LNCaP clone FGC (cell line): ENCODE results near the gene NFKBIB.
"Not testable (repeated sequence)": the region's sequence is repeated elsewhere in the genome, so short reads cannot be mapped to it uniquely, and the experiment has no call there.

Experiments used
- DNase-seq: peaks from one replicate; pipeline ENCODE4 v3.0.0-alpha.2; 2011; ENCODE audit warnings: low read depth
- H3K4me3 ChIP-seq: 2 replicates; pipeline ENCODE4 v1.5.1; 2011; ENCODE audit warnings: mild to moderate bottlenecking, low read depth, low read length, control low read depth
- CTCF ChIP-seq: IDR thresholded peaks from 2 replicates; pipeline ENCODE4 v1.5.1; 2012; ENCODE audit warnings: mild to moderate bottlenecking; ENCODE audit not compliant: control insufficient read depth, insufficient read depth; ENCODE audit errors: extremely low read depth

NFKBIB gene

DNA sequence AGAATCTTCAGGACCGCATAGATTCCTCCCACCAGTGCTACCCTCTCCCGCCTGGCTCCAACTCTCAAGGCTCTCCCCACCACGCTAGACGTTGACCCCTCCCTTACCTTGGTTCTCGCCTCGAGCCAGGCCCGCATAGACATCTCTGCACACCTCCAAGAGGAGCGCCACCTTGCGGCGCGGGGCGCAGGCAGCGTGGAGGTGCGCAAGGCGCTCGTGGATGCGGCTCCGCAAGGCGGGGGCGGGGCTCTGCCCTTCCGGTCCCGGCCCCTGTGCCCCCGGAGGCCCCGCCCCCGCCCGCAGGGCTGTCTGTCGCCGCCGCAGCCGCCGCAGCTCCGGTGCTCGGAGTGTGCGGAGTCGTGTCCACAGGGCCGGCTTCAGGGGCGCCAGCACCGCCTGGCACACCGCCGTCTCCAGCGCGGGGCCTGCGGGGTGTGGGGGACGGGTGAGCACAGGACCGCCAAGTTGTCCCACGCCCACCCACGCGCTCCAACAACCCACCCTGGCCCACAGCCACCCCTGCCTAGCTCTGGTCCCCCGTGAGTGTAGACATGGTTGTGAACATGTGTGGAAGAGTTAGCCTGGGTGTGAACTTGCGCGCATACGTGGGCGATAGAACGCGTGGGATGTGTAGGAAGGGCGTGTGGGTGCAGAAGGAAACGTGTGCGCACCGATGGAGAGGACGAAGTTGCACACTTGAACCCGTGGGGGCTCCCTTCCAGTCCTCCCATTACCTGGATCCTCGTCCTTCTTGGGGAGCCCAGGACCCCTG is 29.7 kb upstream of the NFKBIB start:
- H3K4me3 ChIP-seq = no peak overlapping the region
- DNase-seq = no peak
- TF ChIP-seq CTCF = no peak

DNA sequence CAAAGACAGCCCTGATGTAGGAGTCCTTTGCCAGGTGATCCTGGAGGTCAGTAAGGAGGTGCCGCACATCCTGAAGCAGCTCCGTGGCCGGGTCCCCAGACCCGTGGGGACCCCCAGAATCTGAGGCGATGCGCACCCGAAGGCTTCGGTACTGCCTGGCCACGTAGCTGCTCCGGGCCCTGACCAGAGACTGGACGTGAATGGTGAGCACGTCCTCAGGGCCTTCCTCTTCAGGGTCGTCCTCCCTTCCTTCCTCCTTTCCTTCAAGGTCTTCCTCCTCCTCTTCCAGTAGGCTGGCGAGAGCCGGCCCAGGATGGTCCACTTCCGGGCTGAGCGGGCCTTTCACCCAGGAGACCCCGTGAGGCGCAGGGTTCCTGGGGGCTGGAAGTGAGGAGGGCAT is 29.2 kb upstream of the NFKBIB start:
- H3K4me3 ChIP-seq = no peak overlapping the region
- DNase-seq = no peak
- no peak for TF ChIP-seq CTCF

- not testable (repeated sequence) for DNase-seq, H3K4me3 ChIP-seq
Observed at GRCh38 chr19:38873400-38873799, 26.4 kb upstream of the NFKBIB start.

DNA sequence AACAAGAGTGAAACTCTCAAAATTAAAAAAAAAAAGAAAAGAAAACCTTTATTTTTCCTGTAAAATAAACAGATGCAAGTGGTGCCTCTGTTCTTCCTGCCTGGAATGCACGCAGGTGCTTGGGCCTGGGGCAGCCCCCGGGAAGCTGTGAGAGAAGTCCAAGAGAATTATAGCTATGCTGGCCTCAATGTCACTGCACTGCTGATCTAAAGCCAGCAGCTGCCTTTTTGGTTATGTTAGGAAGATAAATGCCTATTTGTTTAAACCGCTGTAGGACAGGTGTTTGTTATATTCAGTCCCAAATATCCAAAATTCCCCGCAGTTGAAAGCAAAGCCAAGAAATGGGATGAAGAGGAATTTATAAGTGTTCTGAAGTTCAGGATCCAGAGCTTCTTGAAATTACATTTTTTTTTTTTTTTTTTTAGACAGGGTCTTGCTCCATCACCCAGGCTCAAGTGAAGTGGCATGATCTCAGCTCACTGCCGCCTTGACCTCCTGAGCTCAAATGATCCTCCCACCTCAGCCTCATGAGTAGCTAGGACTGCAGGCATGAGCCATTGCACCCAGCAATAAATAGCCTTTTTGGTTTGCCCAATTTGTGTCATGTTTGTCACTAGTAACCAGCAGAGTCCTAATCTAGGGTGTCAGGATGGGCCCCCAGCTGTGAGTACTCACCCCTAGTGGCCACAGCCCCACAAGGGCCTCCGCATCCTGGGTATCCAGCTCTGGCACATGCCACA is 23.9 kb upstream of the NFKBIB start:
- no peak for TF ChIP-seq CTCF
- DNase-seq = no peak
- H3K4me3 ChIP-seq = no peak overlapping the region

DNA sequence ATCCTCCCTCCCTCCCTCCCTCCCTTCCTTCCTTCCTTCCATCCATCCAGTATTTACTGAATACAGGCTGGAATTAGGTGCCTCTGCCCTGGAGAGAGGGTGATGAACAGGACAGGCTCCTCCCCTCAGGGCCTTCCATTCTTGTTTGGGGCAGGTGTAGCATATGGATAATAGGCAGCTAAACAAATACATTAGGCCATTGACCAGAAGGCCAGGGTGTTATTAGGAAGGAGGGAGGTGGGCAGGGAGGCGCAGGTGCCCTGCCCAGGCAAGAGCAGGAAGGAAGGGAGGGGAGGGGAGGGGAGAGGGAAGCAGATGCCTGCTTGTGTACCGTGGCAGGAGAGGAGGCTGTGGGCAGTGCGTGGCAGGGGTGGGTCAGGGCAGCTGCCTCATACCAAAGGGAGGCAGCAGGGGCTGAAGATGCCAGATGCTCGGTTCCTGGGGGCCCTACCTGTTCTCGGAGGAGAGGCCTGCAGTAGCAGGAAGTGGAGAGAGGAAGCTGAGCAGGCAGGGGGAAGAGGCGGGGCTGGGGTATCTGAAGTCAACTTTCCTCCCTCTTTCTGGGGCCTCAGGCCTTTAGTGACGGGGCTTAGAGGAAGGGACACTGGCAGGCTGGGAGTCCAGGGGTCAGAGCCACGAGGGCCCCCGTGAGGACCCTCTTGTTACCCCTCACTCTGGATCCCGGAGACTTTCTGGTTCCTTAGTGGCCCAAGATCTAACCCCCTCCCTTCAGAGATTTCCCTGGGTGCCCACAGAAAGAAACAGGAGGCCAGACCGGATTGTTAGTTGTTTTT is 21.8 kb upstream of the NFKBIB start, which contains the start of gene RINL:
Gene RINL, minus strand, starts transcription at position 495 of the 794 bp plus-strand sequence. CDS start 1,533 bp downstream, outside the sequence.
- peak within 1 kb of the TSS; percentile 41 for H3K4me3 ChIP-seq
- DNase-seq = no peak
- no peak for TF ChIP-seq CTCF

DNA sequence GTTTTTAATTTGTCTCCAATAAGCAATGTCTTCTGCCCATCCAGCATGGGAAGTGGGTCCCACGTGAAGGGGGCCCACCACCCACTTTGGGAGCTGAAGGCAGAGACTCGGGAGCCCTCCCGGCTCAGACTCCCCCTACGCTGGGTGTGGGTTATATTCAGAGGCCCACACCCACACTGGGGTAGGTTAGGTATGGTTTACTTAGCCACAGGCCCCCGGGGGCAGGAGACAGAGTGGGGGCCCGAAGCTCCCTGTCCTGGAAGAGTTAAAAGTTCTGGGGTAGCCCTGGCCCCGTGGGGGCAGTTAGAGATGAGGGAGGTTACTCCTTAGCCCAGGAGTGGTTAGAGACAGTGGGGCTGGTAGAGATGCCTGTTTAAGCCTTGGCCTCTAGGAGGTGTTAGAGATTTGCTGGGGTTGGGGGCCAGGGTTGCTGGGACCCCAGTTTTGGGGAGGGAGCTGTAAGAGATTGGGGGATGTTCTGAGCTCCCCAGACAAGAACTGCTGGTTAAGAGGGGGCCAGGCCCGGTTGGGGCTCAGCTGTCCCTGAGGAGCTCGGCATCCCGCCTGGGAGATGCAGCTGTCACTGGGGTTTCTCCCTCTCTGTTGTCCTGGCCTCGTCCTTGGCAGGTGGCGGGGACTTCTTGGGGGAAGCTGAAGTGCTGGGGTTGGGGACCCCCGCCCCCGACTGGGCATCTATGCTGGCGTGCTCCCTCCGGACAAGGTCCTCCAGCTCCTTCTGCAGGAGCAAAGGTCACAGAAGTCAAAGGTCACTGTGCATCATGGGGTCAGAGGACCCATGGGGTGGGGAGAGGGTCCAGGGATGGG is 21.0 kb upstream of the NFKBIB start:
- H3K4me3 ChIP-seq = no peak overlapping the region
- no peak for TF ChIP-seq CTCF
- DNase-seq = no peak
